GM08714 (cell line): ENCODE results near the gene LRRC56.

Experiments
- H3K4me3 ChIP-seq: fragments of 200-500 bp; sonication (Bioruptor generic); 2 replicates; pipeline ENCODE4 v1.5.1; 2014; ENCODE audit warnings: mild to moderate bottlenecking, low read length, inconsistent platforms
- ZNF274 ChIP-seq: IDR thresholded peaks from 2 replicates; pipeline ENCODE4 v1.6.1; 2012; ENCODE audit warnings: mild to moderate bottlenecking, low read depth, low read length

Gene LRRC56

DNA sequence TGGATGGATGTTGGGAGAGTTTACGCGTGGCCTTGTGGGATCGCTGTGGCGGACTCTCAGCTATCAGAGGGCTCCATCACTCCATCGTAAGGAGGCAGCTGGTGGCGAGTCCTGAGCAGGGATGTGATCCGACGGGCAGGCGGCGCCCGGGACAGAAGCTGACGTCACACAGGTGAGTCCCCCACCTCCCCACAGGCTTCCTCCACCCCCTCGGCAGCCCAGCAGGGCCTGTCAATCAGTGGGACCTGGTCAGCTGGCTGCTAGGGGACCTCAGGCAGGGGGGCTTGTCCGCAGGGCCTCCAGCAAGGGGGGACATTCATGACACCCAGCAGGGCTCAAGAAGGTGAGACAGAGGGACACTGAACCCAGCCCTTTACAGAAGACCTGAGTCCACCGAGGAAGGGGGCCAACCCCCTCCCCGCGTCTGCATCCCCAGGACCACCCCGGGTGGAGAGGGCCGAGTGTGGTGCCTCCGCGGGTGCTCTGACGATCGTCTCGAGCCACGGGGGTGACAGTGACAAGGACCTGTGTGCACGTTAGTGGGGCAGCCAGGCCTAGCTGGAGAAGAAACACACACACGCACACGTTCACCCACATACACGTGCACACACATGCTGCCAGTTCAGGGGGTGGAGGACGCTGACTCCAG, 9.0 kb upstream of the LRRC56 start:
- TF ChIP-seq ZNF274: no peak
- H3K4me3 ChIP-seq: no peak overlapping the region

DNA sequence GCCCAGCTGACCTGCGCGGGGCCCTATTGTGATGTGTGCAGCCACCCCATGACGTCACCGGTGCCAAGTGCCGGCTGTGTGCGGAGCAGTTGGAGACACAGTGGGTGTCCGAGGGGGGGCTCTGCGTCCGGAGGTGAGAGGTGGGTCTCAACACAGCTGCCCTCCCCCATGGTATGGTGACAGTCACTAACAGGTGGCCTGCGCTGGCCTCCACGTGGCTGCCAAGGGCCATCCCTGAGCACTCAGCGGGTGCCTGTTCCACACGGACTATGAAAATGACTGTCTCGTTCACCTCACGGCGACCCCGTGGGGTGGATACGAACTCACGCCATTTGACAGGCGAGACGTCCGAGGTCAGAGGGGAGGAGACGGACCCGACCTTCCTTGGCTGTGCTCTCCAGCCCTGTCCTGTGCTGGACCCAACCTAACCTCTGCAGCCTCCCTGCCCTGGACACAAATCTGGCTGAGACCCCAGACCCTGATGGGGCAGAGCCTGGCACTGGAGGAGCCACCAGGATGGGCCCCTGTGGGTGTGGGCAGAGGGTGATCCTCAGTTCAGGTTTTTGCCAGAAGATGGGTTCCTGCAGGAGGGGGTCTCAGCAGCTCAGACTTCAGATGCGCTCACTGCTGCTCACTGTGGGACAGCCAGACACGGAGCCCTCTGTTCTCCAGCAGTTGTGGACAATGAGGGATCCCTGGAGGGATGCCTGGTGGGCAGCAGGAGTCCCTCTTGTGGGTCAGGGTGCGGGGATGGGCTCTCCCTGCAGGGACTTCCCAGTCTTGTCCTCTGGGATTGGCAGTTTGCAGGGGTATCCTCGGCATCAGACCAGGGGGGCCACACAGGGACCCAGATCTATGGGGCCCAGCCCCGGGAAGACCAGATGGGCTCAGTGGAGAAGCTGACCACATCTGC, 8.3 kb upstream of the LRRC56 start:
- no peak for TF ChIP-seq ZNF274
- no peak overlapping the region for H3K4me3 ChIP-seq

DNA sequence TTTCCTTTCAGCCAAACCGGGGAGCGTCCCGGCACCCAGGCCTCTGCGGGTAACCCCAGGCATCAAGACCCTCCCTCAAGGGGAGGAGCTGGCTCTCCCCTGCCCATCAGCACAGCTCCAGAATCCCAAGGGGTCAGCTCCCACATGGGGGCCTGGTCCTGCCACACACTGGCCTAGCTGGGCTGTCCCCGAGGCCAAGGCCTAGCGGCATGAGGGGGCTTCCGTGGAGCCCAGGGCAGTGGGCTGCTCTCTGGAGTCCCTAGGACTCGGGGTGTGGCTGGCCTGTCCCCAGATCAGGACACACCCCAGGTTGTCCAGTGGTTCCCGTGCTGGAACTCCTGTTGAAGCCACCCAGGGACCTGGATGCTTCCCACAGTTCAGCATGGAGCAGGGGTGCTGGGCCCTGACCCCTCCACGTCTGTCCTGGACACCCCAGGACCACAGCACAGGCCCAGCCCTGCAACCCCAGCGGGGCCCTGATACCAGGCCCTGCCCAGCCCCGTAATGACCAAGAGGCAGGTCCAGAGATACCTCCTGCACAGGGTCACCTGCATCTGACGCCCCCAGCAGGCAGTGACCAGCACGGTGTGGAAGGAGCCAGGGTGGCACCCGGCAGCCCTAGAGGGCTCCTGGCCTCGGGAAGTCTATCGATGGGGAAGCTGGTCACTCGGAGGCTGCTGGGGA, 7.5 kb upstream of the LRRC56 start:
- no peak for TF ChIP-seq ZNF274
- no peak overlapping the region for H3K4me3 ChIP-seq

DNA sequence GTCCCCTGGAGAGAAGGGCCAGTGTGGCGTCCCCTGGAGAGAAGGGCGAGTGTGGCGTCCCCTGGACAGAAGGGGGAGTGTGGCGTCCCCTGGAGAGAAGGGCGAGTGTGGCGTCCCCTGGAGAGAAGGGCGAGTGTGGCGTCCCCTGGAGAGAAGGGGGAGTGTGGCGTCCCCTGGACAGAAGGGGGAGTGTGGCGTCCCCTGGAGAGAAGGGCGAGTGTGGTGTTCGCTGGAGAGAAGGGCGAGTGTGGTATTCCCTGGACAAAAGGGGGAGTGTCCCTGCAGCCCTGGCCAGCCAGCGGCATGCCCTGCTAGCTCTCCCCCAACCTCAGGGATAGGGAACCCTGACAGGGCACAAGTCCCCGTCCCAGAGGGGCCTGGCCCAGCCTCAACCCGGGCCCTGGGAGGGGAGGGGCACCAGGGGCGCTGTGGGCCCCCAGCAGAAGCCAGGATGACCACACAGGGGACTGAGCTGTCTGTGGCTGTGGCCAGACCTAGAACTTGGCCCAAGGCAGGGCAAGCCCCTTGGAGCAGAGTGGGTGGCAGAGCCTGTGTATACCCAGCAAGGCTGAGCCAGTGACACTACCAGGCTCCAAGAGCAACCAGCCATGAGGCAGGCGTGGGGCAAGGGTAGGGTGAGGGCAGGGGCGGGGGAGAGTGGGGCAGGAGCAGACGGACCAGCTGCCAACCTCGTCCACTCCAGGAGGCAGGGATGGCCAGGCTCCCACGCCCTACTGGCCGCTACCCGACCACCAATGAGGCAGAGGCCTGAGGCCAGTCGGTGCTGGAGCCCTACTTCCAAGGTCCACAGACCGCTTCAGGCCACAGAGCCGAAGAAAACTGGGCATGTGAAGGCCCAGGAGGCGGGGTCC, 6.1 kb upstream of the LRRC56 start:
- TF ChIP-seq ZNF274: no peak
- no peak overlapping the region for H3K4me3 ChIP-seq

- TF ChIP-seq ZNF274: no peak
- no peak overlapping the region for H3K4me3 ChIP-seq
These were observed 5.3 kb upstream of the LRRC56 start for GRCh38 chr11:531919-532526.

DNA sequence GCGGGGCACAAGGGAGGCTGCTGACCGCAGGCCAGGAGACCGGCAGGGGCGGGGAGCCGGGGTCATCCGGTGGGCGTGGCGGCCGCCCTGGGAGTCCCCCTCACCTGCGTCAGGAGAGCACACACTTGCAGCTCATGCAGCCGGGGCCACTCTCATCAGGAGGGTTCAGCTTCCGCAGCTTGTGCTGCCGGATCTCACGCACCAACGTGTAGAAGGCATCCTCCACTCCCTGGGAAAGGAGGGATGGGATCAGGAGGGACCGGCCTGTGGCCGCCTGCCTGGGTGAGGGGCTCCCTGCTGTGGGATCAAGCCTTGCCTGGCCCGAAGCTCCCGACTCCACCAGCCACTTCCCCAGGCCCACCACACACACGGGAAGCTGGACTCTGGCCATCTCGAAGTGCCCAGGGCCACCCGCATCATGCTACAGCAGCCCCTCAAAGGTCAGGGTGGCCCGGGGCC, 4.8 kb upstream of the LRRC56 start:
- TF ChIP-seq ZNF274: no peak
- no peak overlapping the region for H3K4me3 ChIP-seq

DNA sequence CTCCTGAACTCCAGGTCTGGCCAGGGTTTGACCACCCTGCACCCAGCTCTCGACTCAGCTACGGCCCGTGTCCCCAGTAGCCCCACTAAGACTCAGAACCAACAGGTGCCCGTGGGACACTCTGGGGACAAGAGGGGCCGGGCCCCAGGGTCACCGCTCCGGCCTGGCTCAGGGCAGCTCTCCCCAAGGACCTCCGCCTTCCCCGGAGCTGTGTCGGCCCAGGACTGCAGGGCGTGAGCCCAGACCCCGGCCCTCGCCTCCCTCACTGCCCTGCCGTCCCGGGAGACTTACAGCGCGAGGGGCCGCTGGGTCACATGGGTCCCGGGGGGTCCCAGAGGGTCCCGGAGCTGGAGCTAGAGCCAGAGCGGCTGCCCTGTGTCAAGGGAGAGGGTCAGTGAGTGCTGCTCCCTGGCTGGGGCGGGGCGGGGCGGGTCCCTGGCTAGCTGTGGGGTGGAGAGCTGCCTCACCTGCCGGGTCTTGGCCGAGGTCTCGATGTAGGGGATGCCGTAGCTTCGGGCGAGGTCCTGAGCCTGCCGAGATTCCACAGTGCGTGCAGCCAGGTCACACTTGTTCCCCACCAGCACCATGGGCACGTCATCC, 4.2 kb upstream of the LRRC56 start:
- no peak for TF ChIP-seq ZNF274
- H3K4me3 ChIP-seq: no peak overlapping the region

GRCh38 chr11:533586-534395, 3.5 kb upstream of the LRRC56 start:
- TF ChIP-seq ZNF274: no peak
- H3K4me3 ChIP-seq: peak overlapping the region; percentile 86; the same call in 1 of the 2 replicates

DNA sequence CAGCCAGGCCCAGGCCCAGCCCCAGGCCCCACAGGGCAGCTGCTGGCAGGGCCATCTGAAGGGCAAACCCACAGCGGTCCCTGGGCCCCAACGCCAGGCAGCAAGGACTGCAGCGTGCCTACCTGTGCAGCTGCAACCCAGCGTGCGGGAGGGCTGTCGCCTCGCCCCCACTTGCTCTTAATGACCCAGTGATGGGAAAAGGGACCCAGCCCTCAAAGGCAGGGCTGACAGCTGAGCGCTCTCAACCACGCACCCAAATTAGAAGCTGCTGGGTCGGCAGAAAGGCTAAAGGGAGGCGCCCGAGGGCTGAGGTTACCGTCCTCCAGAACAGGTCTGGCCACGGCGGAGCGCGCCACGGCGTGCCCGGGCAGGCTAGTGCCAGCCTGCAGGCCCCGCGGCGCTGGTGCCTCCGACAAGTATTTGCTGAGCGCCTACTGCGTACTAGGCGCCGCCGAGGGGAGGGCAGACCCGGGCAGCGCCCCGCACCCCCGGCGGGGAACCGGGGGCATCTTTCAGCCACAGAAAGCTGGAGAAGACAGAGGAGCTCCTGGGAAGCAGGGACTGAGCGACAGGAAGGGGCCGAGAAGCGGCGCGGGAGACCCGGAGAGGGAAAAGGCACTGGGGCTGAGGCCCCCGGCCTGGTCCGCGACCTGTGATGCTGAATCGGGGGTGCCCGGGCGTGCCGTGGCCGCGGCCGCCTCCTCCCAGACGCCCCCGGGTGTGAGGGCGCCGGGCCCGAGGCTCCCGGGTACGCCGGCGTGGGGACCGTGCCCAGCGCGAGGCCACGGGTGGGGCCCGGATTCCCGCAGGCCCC, 2.7 kb upstream of the LRRC56 start:
- TF ChIP-seq ZNF274: no peak

DNA sequence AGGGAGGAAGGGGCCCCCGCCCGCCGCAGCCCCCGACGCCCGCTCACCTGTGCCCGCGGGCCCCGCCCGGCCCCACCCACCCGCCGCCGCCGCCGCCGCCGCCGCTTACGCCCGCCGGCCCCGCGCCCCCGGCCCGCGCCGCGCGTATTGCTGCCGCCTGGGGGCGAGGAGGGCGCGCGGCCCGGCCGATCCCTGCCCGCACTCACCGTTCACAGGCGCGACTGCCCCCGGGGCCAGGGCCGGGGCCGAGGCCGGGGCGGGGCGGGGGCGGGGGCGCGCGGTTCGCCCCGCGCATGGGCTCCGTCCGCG, 2.2 kb upstream of the LRRC56 start:
- no peak for TF ChIP-seq ZNF274
- H3K4me3 ChIP-seq: peak overlapping the region; percentile 86

More for the DNA sequence above, 2.7 kb upstream of the LRRC56 start:
- H3K4me3 ChIP-seq: peak overlapping the region; percentile 86
